Panc1 (cell line): Measurements from ENCODE around the gene ABO. TPM values are rescaled to one million over a fixed set of nuclear protein-coding genes. Genes with fewer than 3 reads are reported as not detected.
"Not testable (repeated sequence)": the region's sequence is repeated elsewhere in the genome, so short reads cannot be mapped to it uniquely, and the experiment has no call there.

Experiments used
- ATAC-seq: fragments of 200-7000 bp; cut with Tn5 transposase; 2 replicates; pipeline ENCODE4 v1.9.1; 2020; ENCODE audit warnings: mild to moderate bottlenecking, moderate library complexity
- BruUV-seq: library from RNA; stranded (reverse); fragments of 400-500 nt; replicated peaks from 2 replicates; lab custom pipeline; 2021; lab: Mats Ljungman, UMichigan
- CTCF ChIA-PET: fragments of 300-600 bp; sonication (Branson Sonifier 250); formaldehyde crosslinking; loops from one replicate; lab custom pipeline; 2022; ENCODE audit warnings: antibody characterized with exemption; lab: Charles Lee
- POLR2A ChIA-PET: fragments of 300-600 bp; sonication (Branson Sonifier 250); formaldehyde crosslinking; loops from one replicate; lab custom pipeline; 2022; ENCODE audit warnings: antibody characterized with exemption; lab: Charles Lee
- DNase-seq: peaks from one replicate; pipeline ENCODE4 v3.0.0-alpha.2; 2010; ENCODE audit warnings: low read depth, low spot score
- H3K27ac ChIP-seq: 2 replicates; pipeline ENCODE4 v1.5.1; 2011; ENCODE audit warnings: mild to moderate bottlenecking, low read length, inconsistent platforms
- H3K27me3 ChIP-seq: fragments of 200-500 bp; sonication (Bioruptor generic); 2 replicates; pipeline ENCODE4 v1.6.0; 2014; ENCODE audit warnings: low read length, inconsistent platforms; ENCODE audit not compliant: control insufficient read depth, insufficient read depth
- H3K36me3 ChIP-seq: fragments of 200-500 bp; sonication (Bioruptor generic); 2 replicates; pipeline ENCODE4 v1.5.1; 2014; ENCODE audit warnings: inconsistent platforms, mild to moderate bottlenecking, low read length, moderate library complexity; ENCODE audit not compliant: control insufficient read depth, insufficient read depth
- H3K4me1 ChIP-seq: 2 replicates; pipeline ENCODE4 v1.5.1; 2011; ENCODE audit warnings: inconsistent platforms, mild to moderate bottlenecking, low read length, moderate library complexity; ENCODE audit not compliant: control insufficient read depth, insufficient read depth
- H3K4me3 ChIP-seq, 2 experiments: 2 replicates each; pipeline ENCODE4 v1.5.1; 2011 to 2012; ENCODE audit warnings: low read depth in 2 of 2, low read length in 2 of 2, mild to moderate bottlenecking in 2 of 2, inconsistent platforms in 1 of 2, moderate library complexity in 1 of 2
- H3K9me3 ChIP-seq: fragments of 200-500 bp; sonication (Bioruptor generic); 2 replicates; pipeline ENCODE4 v1.5.1; 2014; ENCODE audit warnings: low read depth, mild to moderate bottlenecking, inconsistent platforms, low read length, moderate library complexity; ENCODE audit not compliant: control insufficient read depth, insufficient read depth
- POLR2AphosphoS5 ChIP-seq: IDR thresholded peaks from 2 replicates; pipeline ENCODE4 v1.6.1; 2012; ENCODE audit warnings: mild to moderate bottlenecking, low read depth, low read length, moderate library complexity
- REST ChIP-seq, 2 experiments: IDR thresholded peaks; 2 replicates each; pipeline ENCODE4 v1.6.1; 2011 to 2012; ENCODE audit warnings: low read depth in 2 of 2, control low read depth in 1 of 2, low read length in 1 of 2, mild to moderate bottlenecking in 1 of 2, moderate library complexity in 1 of 2; ENCODE audit not compliant: insufficient read depth in 1 of 2
- SIN3A ChIP-seq: IDR thresholded peaks from 2 replicates; pipeline ENCODE4 v1.6.1; 2012; ENCODE audit warnings: low read depth, mild to moderate bottlenecking, low read length, moderate library complexity, borderline replicate concordance; ENCODE audit not compliant: insufficient read depth
- TCF7L2 ChIP-seq: IDR thresholded peaks from 2 replicates; pipeline ENCODE4 v1.6.1; 2011; ENCODE audit warnings: mild to moderate bottlenecking, low read depth, low read length, inconsistent platforms
- in situ Hi-C: cut with HindIII; loops from 2 replicates; pipeline ENCODE4 v1.10.0; 2016; ENCODE audit warnings: low sequenced_read_pairs, low pct_unique_long_range_greater_than_20kb
- intact Hi-C: fragments of 100-400 bp; cut with micrococcal nuclease; formaldehyde crosslinking; loops from one replicate; pipeline ENCODE4 v1.10.0; 2022; ENCODE audit not compliant: unreplicated experiment
- total RNA-seq: library from RNA; stranded (reverse); gene quantifications from one replicate; pipeline ENCODE4 v1.2.1, GENCODE V29; 2021; ENCODE audit not compliant: unreplicated experiment
- TF ChIP-seq, protein P1 (sequence below): fragments of 450-650 bp; IDR thresholded peaks from 2 replicates; pipeline ENCODE4 v1.5.1; 2017; ENCODE audit warnings: mild to moderate bottlenecking

ABO gene
- total RNA-seq, 1 experiment from 2014 or later = 0.10 TPM

GRCh38 chr9:133208880-133209300 lies 66.1 kb downstream of the ABO start, which contains the start of gene OBP2B:
Gene OBP2B, minus strand, starts transcription at chr9:133209250. Its CDS starts 51 bp downstream, at chr9:133209199.
- H3K27me3 ChIP-seq, H3K4me3 ChIP-seq, ATAC-seq, in situ Hi-C loops, H3K27ac ChIP-seq, BruUV-seq, H3K4me1 ChIP-seq, H3K36me3 ChIP-seq, DNase-seq, POLR2A ChIA-PET, CTCF ChIA-PET, intact Hi-C loops, H3K9me3 ChIP-seq: not testable (repeated sequence)

DNA sequence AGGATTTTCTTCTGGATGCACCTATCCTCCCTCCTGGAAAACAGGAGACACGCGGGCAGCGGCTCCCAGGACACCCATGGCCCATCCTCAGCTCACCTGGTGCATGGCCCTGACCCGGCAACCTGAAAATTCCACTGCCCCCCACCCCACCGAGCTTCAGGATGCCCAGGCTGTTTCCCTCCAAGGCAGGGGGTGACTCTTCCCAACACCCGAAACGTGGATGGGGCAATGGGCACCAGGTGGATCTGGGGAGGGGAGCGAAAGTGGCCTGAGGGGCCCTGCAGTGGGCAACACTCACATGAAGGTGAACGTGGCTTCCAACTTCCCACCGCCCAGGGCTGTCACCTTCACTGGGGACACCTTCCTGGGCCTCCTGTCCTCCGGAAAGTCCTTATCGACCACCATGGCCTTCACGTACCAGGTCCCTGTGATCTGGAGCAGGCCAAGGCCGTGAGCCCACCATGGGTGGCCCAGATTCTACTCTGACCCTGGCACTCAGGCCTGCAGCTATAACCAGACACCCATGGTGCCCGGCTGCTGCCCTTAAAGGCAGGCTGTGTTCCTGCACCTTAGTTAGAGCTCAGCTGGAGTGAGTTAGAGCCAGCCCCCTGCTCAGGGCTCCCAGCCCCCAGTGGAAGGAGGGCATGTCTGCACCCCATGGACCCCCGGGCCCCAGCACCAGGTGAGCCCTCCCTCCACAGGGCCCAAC lies 66.7 kb downstream of the ABO start:
- H3K9me3 ChIP-seq, CTCF ChIA-PET, DNase-seq, POLR2A ChIA-PET, H3K27ac ChIP-seq, intact Hi-C loops, H3K4me1 ChIP-seq, H3K4me3 ChIP-seq, ATAC-seq, H3K36me3 ChIP-seq, BruUV-seq, in situ Hi-C loops, H3K27me3 ChIP-seq: not testable (repeated sequence)

- no TSS peak for BruUV-seq
- H3K9me3 ChIP-seq = 0 out of 2 replicates have a peak, but pooled peaks cover 4% of the 10 kb centered on the region
- ChIA-PET CTCF (no interaction called here), POLR2A (no interaction called here)
- ATAC-seq (peak; percentile 53; the same call in 1 of the 2 replicates), DNase-seq (no peak)
- no peak overlapping the region for H3K4me3 ChIP-seq
- intact Hi-C loops = no loop called here
- H3K36me3 ChIP-seq = no peaks in the 10 kb centered on the region
- H3K27ac ChIP-seq = no peak overlapping the region
- no peak for TF ChIP-seq SIN3A
- H3K27me3 ChIP-seq = no peaks in the 10 kb centered on the region
- no peaks in the 10 kb centered on the region for H3K4me1 ChIP-seq
- in situ Hi-C loops = no loop called here
Observed at GRCh38 chr9:133207540-133208170, 67.3 kb downstream of the ABO start.

DNA sequence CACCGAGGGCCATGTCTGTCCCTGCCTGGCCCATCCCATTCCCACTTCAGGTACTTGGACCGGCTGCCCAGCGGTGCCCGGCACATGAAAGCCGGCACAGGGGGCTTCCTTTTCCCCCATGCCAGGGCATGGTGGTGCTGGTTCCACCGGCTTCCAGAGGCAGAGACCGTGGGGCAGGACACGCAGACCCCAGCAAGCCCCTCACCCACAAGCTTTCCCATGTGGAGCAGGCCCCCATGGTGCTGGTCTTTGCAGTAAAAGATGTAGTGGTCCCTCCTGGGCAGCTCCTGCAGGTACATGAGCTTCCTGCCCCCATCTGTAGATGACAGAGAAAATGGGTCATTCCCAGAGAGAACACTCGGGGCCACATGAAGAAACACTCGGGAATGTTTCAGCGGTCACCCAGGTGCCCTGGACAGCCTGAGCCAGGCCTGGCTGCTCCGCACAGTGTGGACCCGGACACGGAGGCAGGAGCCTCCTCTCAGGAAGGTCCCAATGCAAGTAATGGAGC lies 67.9 kb downstream of the ABO start:
- intact Hi-C loops = no loop called here
- TF ChIP-seq, protein P1, sequence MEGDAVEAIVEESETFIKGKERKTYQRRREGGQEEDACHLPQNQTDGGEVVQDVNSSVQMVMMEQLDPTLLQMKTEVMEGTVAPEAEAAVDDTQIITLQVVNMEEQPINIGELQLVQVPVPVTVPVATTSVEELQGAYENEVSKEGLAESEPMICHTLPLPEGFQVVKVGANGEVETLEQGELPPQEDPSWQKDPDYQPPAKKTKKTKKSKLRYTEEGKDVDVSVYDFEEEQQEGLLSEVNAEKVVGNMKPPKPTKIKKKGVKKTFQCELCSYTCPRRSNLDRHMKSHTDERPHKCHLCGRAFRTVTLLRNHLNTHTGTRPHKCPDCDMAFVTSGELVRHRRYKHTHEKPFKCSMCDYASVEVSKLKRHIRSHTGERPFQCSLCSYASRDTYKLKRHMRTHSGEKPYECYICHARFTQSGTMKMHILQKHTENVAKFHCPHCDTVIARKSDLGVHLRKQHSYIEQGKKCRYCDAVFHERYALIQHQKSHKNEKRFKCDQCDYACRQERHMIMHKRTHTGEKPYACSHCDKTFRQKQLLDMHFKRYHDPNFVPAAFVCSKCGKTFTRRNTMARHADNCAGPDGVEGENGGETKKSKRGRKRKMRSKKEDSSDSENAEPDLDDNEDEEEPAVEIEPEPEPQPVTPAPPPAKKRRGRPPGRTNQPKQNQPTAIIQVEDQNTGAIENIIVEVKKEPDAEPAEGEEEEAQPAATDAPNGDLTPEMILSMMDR = no peak
- TF ChIP-seq TCF7L2 (no peak), REST (IDR thresholded peaks at IDR 0.05; ENCODE audit: insufficient read depth in 1 of 2, low read depth in 2 of 2, low read length in 1 of 2) (no peak), POLR2AphosphoS5 (no peak), SIN3A (no peak)
- no peaks in the 10 kb centered on the region for H3K36me3 ChIP-seq
- no TSS peak for BruUV-seq
- H3K4me3 ChIP-seq = no peak overlapping the region
- DNase-seq (no peak), ATAC-seq (no peak)
- H3K4me1 ChIP-seq = no peaks in the 10 kb centered on the region
- H3K27ac ChIP-seq = no peak overlapping the region
- H3K27me3 ChIP-seq = no peaks in the 10 kb centered on the region
- in situ Hi-C loops = no loop called here
- POLR2A ChIA-PET = no interaction called here
- CTCF ChIA-PET = no interaction called here
- 0 out of 2 replicates have a peak, but pooled peaks cover 4% of the 10 kb centered on the region for H3K9me3 ChIP-seq
